DMS 273 (cell line): ENCODE data around the gene MTRR.
"Not testable (repeated sequence)": the region's sequence is repeated elsewhere in the genome, so short reads cannot be mapped to it uniquely, and the experiment has no call there.

Source experiments
- DNase-seq: peaks from one replicate; lab custom pipeline; 2025; ENCODE audit not compliant: unreplicated experiment; lab: John Stamatoyannopoulos, UW

The MTRR gene

GRCh38 chr5:7894439-7894838, 25.5 kb downstream of the MTRR start:
- DNase-seq = no peak

GRCh38 chr5:7894860-7895259, 25.9 kb downstream of the MTRR start:
- DNase-seq = no peak

DNA sequence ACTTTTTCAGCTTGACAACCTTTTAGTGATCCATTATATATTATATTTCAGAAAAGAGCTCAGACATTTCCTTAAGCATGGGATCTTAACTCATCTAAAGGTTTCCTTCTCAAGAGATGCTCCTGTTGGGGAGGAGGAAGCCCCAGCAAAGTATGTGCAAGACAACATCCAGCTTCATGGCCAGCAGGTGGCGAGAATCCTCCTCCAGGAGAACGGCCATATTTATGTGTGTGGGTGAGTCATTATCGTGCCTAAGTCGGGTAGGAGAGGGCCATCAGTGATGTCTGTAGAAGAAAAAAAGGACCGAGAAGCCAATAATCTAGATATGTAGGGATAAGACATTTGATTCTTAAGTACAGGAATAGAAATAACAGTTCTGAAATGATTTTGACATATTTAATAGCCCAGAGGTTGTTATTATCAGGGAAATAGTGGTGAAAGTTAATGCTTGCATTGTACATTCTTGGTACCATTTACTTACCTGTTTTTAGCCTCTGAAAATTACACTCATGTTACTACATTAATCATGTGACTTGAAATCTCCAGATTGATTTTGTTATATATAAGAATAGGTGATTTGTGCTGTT, 28.2 kb downstream of the MTRR start:
- peak; percentile 79 for DNase-seq

GRCh38 chr5:7902201-7902600, 33.3 kb downstream of the MTRR start:
- no peak for DNase-seq

- no peak for DNase-seq
These were observed 34.0 kb downstream of the MTRR start for GRCh38 chr5:7902666-7903625.

GRCh38 chr5:7904170-7904569, 35.2 kb downstream of the MTRR start:
- no peak for DNase-seq

DNA sequence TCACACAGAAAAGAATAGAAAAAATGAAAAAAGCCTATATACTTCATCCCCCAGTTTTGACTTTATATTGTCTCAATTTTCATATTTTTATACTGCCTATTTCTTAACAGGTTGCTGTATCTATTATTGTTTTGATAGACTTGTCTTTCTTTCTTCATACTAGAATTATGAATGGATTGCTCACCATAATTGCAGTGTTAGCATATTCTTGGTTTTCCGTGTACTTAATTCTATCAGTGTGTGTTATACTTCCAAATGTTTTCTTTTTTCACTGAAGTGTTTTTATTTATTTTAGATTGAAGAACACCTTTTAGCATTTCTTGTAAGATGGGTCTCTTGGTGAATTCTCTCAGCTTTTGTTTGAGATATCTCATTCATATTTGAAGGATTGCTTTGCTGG, 38.7 kb downstream of the MTRR start:
- DNase-seq = no peak

DNA sequence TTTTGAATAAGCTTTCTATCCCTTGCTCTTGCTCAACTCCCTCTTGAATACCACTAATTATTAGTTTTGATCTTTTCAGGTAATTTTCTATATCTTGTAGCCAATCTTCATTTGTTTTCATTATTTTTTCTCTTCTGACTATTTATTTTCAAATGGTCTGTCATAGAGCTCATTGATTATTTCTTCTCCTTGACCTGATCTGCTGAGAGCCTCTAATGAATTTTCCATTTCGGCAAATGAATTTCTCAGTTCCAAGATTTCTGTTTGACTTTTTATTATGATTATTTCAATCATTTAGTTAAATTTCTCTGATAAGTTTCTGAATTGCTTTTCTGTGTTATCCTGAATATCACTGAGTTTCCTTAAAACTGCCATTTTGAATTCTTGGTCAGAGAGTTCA, 39.4 kb downstream of the MTRR start:
- DNase-seq = no peak

- peak; percentile 67 for DNase-seq
These were observed 41.9 kb downstream of the MTRR start for GRCh38 chr5:7910738-7911428.

- not testable (repeated sequence) for DNase-seq
These were observed 42.5 kb downstream of the MTRR start for GRCh38 chr5:7911429-7911771.

GRCh38 chr5:7916171-7916804, 47.3 kb downstream of the MTRR start:
- no peak for DNase-seq

DNA sequence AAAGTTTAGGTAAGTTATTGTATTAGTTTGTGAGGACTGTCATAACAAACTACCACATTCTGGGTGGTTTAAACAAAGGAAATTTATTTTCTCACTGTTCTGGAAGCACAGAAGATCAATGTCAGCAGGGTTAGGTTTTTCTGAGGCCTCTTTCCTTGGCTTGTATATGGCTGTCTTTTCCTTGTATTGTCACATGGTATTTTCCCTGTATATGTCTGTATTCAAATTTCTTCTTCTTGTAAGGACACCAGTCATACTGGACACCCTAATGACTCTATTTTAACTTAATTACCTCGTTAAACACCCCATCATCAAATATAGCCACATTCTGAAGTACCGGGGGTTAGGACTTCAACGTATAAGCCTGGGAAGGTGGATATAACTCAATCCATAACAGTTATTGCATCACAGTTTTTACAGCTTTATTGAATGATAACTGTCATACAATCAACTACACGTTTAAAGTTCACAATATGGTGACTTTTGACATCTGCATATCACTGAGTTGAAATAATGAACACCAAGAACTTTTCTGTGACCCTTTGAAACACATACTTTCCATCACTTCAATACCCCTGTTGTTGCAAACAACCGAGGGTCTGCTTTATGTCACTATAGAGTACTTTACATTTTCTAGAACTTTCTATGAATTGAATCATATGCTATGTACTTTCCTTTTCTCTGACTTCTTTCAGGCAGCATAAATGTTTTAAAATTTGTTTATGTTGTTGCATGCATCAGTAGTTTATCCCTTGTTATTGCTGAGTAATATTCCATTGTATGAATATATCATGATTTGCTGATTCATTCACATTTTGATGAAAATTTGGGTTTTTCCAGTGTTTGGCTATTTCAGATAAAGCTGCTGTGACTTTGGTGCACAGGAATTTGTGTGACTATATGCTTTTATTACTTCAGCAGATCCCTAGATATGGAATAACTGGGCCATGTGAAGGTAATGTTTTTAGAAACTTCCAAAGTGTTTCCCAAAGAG, 48.5 kb downstream of the MTRR start:
- no peak for DNase-seq

DNA sequence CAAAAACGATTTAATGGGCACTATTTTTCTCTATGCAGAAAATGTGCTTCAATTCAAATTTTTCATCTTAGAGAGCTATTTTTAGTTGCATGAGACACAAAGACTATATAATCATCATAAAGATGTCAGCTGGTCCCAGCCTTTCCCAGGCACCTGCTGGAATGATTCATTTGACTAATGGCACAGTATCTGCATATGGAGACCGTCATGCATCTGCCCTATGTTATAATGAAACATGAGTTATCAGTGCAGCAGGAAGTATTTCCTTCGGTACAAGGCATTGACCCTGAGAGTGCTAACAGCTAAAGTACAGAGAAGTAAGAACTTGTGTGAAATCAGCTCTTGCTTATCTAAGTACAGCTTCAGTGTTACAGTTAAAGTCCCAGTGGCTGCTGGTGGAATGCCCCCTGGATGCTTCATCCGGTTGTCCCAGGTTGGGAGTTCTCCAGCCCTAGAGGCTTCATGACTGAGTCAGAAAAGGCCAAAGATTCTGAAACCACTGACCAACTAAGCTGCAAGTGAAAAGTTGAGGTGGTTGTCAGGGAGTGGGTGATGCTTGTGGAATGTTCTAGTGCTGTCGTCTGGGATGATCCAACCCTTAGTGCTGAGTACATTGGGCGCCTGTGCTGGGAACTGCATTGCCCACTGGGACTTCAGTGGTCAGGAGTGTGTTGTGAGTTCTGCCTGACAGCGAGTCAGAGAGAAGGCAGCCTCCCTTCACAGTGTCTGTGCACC, 57.2 kb downstream of the MTRR start:
- DNase-seq = no peak

DNA sequence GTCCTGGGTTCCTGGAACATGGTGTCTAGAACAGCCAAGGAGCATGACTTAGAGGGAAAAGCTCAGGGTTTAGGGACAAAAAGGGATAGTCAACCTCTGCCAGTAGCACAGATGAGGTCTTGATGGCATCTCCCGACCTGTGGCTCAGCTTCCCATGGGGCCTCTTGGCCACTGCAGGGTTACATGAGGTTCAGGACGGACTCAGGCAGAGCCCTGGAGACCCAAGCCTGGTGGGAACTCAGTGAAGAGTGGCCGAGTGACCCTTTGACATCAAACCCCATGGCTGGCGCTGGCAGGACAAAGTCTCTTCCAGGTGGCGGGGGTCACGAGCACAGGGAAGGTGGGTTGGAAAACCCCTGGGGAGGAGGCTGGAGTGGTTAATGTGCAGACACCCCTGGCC, 57.8 kb downstream of the MTRR start:
- DNase-seq = no peak

DNA sequence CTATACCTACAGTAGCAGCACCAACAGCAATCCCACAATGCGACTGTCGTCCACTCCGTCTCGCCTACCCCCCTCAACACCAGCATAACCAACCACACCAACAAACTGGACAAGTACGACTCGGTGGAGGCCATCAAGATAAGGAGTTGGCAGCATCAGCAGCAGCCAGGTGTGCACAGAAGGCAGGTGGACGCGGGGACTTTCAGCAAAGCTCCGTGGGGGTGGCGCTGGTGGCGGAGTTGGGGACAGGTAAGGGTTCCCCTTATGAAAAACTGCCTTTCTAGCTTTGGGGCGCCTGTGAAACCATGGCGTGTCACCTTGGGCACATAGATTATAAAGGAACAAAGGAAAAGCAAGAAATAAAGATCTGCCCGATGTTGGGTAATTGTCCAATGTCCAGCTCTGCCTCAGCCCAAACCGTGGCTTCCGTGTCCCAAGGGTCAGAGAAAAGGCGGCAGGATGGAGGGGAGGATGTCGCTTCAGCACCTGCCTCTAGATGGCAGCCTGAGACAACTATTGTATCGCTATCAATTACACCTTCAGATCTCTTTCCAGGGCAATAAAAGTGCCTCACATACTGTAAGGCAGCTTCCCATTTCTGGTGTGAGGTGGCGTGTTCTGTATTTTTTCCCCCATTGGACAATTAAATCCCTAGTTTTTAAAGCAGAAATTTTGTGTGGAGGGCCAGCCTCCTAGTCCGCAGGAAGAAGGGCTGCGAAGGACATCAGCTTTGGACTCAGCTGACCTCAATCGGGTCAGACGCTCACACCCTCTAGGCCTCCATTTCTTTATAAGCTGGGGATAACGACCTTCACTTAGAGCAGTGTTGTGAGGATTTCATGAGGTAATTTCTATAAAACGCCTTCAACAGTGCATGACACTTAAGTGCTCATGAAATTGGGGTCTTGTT, 58.8 kb downstream of the MTRR start:
- peak; percentile 81 for DNase-seq

GRCh38 chr5:7930011-7930410, 61.1 kb downstream of the MTRR start:
- DNase-seq = no peak

DNA sequence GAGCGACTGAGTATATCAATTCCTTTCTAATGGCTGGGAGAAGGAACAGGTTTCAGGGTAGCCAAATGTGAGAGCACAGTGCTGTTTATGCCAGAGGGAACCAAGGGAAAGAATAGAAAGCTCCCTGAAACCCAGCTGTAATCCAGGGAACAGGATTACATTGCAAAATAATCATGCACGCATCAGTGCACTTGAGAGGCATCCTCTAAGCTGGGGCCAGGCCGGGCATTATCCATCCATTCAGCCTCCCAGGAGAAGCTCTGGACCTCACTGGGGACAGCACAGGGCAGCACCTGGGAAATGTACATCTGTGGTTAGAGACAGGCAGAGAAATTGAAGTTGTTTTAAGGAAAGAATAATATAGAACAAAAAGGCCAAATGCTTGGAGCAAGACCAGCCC, 72.7 kb downstream of the MTRR start:
- no peak for DNase-seq

- no peak for DNase-seq
These were observed 78.4 kb downstream of the MTRR start for GRCh38 chr5:7947301-7947700.
